ENCODE data around the gene FHIT. TPM values are rescaled to one million over a fixed set of nuclear protein-coding genes. Genes with fewer than 3 reads are reported as not detected.

FHIT gene
- total RNA-seq, 1 donor from 2014 or later = 16.1 TPM

GRCh38 chr3:61202086-61202485 is 49.2 kb downstream of the FHIT start:
- Mint-ChIP-seq H3K4me3 (ENCODE audit: low read depth) (no peak overlapping the region), H3K27me3 (no peaks in the 10 kb centered on the region), H3K4me1 (ENCODE audit: low read depth) (peaks cover 6% of the 10 kb centered on the region), H3K36me3 (ENCODE audit: insufficient read depth) (peaks cover 1% of the 10 kb centered on the region), H3K27ac (no peak overlapping the region), H3K9me3 (ENCODE audit: low read depth) (peaks cover 4% of the 10 kb centered on the region)
- no peak for DNase-seq (ENCODE audit: low spot score, unreplicated experiment)
- no peak for TF ChIP-seq CTCF (IDR thresholded peaks at IDR 0.05; ENCODE audit: unreplicated experiment)

- Mint-ChIP-seq H3K4me3 (ENCODE audit: low read depth) (no peak overlapping the region), H3K9me3 (ENCODE audit: low read depth) (peaks cover 4% of the 10 kb centered on the region)
These were observed 50.2 kb downstream of the FHIT start for GRCh38 chr3:61201071-61201470.

GRCh38 chr3:61200270-61200669 is 51.0 kb downstream of the FHIT start:
- no peak for TF ChIP-seq CTCF (IDR thresholded peaks at IDR 0.05; ENCODE audit: unreplicated experiment)
- Mint-ChIP-seq H3K27ac (no peak overlapping the region), H3K4me1 (ENCODE audit: low read depth) (peaks cover 7% of the 10 kb centered on the region), H3K27me3 (no peaks in the 10 kb centered on the region), H3K9me3 (ENCODE audit: low read depth) (peaks cover 4% of the 10 kb centered on the region), H3K36me3 (ENCODE audit: insufficient read depth) (peaks cover 1% of the 10 kb centered on the region), H3K4me3 (ENCODE audit: low read depth) (no peak overlapping the region)
- DNase-seq (ENCODE audit: low spot score, unreplicated experiment) = no peak

More at GRCh38 chr3:61201071-61201470, 50.2 kb downstream of the FHIT start:
- Mint-ChIP-seq H3K27me3 (no peaks in the 10 kb centered on the region), H3K4me1 (ENCODE audit: low read depth) (peaks cover 6% of the 10 kb centered on the region), H3K27ac (no peak overlapping the region), H3K36me3 (ENCODE audit: insufficient read depth) (peaks cover 1% of the 10 kb centered on the region)
- DNase-seq (ENCODE audit: low spot score, unreplicated experiment) = no peak
- TF ChIP-seq CTCF (IDR thresholded peaks at IDR 0.05; ENCODE audit: unreplicated experiment) = no peak

- DNase-seq (ENCODE audit: low spot score, unreplicated experiment) = no peak
- H3K9me3 Mint-ChIP-seq (ENCODE audit: low read depth) = peaks cover 4% of the 10 kb centered on the region
- no peak overlapping the region for H3K4me3 Mint-ChIP-seq (ENCODE audit: low read depth)
- H3K36me3 Mint-ChIP-seq (ENCODE audit: insufficient read depth) = peaks cover 1% of the 10 kb centered on the region
- peaks cover 11% of the 10 kb centered on the region for H3K4me1 Mint-ChIP-seq (ENCODE audit: low read depth)
- no peak overlapping the region for H3K27ac Mint-ChIP-seq
- no peak for TF ChIP-seq CTCF (IDR thresholded peaks at IDR 0.05; ENCODE audit: unreplicated experiment)
- no peaks in the 10 kb centered on the region for H3K27me3 Mint-ChIP-seq
These were observed 51.4 kb downstream of the FHIT start for GRCh38 chr3:61199843-61200242.

GRCh38 chr3:61194892-61195538 is 56.2 kb downstream of the FHIT start:
- Mint-ChIP-seq H3K9me3 (ENCODE audit: low read depth) (no peaks in the 10 kb centered on the region), H3K36me3 (ENCODE audit: insufficient read depth) (no peaks in the 10 kb centered on the region), H3K4me3 (ENCODE audit: low read depth) (no peak overlapping the region), H3K27me3 (no peaks in the 10 kb centered on the region), H3K4me1 (ENCODE audit: low read depth) (peaks cover 6% of the 10 kb centered on the region), H3K27ac (no peak overlapping the region)
- DNase-seq (ENCODE audit: low spot score, unreplicated experiment) = no peak
- no peak for TF ChIP-seq CTCF (IDR thresholded peaks at IDR 0.05; ENCODE audit: unreplicated experiment)
